HFF-Myc (cell line): ENCODE data around the gene BICRAL.

ENCODE experiments used
- DNase-seq: peaks from one replicate; pipeline ENCODE4 v3.0.0-alpha.2; 2011; ENCODE audit warnings: low read depth; ENCODE audit errors: extremely low read depth
- H3K4me3 ChIP-seq: replicated peaks from 2 replicates; pipeline ENCODE4 v1.5.1; 2011; ENCODE audit warnings: low read depth, mild to moderate bottlenecking, control low read depth, low read length
- TF ChIP-seq, protein P1 (sequence below): IDR thresholded peaks from 2 replicates; pipeline ENCODE4 v1.5.1; 2012; ENCODE audit warnings: mild to moderate bottlenecking, low read depth, low read length, control low read depth; ENCODE audit errors: missing control alignments

BICRAL gene

DNA sequence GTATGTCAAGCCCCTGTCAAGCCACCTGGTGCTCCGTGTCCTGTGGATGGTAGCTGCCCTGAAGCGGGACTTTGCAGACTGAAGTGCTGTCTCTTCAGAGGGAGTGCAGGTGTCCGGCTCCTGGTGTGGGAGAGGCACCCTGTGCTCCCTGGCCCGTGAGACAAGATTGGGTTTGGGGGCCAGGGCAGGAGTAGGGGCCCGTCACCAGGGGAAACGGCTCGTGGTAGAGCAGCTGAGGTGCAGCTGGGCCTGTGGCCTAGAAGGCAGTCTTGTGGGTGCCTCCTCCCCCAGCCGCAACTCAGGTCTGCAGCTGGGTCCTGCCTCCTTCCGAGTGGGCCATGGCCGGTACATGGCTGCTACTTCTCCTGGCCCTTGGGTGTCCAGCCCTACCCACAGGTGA lies 133.9 kb downstream of the BICRAL start, which contains the start of gene PTCRA:
Gene PTCRA, plus strand, starts transcription at position 322 of the 400 bp plus-strand sequence. Its CDS starts 17 bp downstream, at position 339.
- no peak for DNase-seq
- TF ChIP-seq, protein P1, sequence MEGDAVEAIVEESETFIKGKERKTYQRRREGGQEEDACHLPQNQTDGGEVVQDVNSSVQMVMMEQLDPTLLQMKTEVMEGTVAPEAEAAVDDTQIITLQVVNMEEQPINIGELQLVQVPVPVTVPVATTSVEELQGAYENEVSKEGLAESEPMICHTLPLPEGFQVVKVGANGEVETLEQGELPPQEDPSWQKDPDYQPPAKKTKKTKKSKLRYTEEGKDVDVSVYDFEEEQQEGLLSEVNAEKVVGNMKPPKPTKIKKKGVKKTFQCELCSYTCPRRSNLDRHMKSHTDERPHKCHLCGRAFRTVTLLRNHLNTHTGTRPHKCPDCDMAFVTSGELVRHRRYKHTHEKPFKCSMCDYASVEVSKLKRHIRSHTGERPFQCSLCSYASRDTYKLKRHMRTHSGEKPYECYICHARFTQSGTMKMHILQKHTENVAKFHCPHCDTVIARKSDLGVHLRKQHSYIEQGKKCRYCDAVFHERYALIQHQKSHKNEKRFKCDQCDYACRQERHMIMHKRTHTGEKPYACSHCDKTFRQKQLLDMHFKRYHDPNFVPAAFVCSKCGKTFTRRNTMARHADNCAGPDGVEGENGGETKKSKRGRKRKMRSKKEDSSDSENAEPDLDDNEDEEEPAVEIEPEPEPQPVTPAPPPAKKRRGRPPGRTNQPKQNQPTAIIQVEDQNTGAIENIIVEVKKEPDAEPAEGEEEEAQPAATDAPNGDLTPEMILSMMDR, result no peak
- H3K4me3 ChIP-seq, result no peak within 1 kb of the TSS

DNA sequence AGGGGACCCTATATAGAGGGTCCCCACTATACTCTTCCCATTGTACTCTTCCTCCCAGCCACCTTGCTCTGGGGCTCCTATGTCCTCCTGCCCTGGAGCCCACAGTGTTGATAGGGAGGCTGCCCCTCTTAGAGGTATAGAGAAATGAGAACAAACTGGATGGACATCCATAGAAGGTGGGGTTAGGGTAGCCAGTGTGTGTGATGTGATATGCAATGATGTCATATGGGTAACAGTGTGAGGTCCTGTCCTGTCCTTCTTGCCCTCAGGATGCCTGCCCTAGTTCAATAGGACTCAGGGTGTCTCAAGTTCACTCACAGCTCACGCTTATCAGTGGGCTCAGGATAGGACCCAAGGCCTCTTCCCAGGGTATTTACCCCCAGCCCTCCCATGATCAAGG lies 134.4 kb downstream of the BICRAL start:
- no peak overlapping the region for H3K4me3 ChIP-seq
- no peak for DNase-seq
- TF ChIP-seq, protein P1, result no peak
